ENCODE results near the gene GPATCH4.
A peak's percentile ranks its signal among the peaks of the same experiment; 100 is the strongest.

GRCh38 chr1:156627313-156627880, 26.1 kb upstream of the GPATCH4 start:
- TF ChIP-seq CTCF (conservative IDR thresholded peaks at IDR 0.05 in 1 of 2, IDR thresholded peaks at IDR 0.05 in 1 of 2; ENCODE audit: low read depth in 1 of 2, low read length in 2 of 2) (peak; percentile 60 to 69), EZH2 (IDR thresholded peaks at IDR 0.05; ENCODE audit: low read length, missing control alignments) (no peak)
